NCI-H1436 (cell line): Measurements from ENCODE around the gene ZNF479.
"Not testable (repeated sequence)": the region's sequence is repeated elsewhere in the genome, so short reads cannot be mapped to it uniquely, and the experiment has no call there.

Source experiments
- DNase-seq: peaks from one replicate; lab custom pipeline; 2025; lab: John Stamatoyannopoulos, UW

ZNF479 gene

DNA sequence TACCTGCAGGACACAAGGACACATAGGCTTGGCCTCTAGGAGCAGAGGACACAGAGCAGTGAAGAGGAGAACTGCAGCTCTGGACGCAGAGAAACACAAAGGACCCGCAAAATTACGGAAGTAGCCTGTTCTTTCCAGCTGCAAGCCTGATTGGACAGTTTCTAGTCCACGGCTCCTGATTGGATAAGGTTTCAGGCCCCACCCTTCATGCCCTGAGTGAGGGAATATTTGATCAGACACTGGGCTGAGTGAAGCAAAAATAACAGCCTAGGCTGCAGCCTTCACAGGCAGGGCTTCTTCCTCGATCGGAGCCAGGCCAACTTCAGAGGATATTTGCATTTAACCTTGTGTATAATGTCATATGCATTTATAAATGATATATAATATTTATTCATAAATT, at the start of gene ZNF479:
Gene ZNF479 (minus strand): TSS at position 101 of the 400 bp plus-strand sequence. CDS start 112 bp downstream, outside the sequence.
- DNase-seq: not testable (repeated sequence)

DNA sequence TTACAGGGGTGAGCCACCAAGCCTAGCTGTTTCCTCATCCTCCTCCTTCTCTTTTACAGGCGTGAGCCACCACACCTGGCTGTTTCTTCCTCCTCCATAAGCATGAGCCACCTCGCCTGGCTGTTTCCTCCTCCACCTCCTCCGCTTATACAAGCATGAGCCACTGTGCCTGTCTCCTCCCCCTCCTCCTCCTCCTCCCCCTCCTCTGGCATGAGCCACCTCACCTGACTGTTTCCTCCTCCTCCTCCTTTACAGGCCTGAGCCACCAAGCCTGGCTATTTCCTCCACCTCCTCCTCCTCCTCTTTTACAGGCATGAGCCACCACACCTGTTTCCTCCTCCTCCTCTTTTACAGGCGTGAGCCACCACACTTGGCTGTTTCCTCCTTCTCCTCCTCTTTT, 49.8 kb upstream of the ZNF479 start:
- DNase-seq: no peak

DNA sequence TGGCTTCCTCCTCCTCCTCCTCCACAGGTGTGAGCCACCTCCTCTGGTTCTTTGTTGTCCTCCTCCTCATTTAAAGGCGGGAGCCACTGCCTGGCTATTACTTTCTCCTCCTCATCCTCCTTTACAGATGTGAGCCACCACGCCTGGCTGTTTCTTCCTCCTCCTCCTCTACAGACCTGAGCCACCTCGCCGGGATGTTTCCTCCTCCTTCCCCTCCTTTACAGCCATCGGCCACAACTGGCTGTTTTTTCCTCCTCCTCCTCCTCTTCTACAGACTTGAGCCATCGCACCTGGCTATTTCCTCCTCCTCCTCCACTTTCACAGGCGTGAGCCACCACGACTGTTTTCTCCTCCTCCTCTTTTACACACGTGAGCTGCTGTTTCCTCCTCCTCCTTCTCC, 49.0 kb upstream of the ZNF479 start:
- DNase-seq: no peak

DNA sequence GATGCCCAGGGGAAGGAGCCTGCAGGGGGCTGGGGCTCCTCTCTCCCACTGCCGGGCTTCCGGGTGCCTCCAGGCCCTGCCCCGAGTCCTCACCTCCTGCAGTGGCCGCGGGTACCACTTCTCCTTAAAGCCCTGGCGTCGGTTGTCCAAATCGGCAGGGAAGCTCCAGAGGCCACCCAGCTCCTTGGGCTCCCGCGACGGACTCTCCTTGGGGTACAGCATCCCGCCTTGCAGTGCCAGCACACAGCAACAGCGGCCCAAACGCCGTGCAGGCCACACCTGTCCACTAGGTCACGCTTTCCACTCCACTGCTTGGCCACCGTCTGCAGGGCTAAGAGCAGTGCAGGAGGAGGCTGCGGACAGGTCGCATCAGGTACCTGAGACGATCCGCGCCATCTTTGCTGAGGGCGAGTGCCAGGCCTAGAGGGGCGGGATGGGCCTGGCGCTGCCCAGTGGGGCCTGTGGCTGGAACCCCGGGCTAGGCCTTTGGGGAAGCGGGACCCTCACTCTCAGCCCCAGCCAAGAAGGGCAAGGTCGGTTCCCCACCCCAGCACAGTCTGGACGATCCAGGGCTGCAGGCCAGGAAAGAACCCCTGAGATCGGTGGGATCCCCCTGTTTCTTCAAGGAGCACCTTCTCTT, 47.7 kb upstream of the ZNF479 start:
- DNase-seq: no peak

DNA sequence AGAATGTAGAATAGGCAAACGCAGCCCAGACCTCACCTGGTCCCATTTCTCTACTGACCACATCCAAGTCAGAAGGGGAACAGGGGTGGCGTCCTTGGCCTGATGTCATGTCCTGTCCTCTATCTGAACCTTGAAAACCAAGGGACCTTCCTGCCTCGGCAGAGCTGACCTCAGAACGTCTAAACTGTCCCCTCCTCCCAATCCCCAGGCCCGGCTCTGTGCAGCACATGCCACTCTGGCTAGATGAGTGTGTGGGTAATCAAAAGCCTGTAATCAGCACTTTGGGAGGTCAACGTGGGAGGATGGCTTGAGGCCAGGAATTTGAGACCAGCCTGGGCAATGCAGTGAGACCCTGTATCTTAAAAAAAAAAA, 46.5 kb upstream of the ZNF479 start:
- no peak for DNase-seq

DNA sequence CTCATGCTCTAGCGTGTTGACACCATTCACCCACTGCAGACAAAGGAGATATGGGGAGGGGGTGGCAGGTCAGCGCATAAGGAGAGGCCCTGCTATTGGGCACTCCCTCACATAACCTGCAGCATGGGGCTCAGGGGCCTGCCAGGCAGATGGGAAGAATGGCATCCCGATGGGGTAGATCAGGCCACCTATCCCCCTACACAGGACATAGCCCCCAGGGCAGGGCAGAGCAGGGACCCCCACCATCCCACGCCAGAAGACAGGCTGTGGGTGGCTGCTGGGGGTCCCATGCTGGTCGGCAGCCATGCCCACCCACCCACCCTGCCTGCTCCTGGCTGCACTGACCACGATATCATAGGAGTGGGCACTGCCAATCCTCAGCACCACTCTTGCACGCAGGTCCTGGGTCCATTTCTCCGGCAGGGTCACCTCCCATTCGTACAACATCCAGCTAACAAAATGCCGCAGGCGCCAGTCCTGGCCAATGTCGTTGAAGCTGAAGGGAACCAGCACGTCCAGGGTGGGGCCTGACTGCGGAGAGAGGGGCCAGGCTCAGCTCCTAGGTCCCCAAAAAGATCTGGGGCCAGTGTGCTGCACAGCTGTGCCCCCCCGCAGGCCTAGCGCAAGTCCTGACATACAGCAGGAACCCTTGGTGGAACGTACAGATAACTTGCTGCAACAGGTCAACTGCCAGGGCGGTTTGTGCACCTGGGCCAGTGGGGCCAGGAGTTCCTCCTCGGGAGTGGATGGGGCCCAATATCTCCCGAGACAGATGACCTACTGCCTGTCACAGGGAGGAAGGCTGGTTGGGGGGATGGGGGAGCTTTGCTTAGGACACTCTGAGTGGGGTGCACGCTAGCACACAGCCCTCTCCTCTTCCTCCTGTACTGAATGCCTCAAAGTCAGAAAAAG, 45.9 kb upstream of the ZNF479 start:
- no peak for DNase-seq

DNA sequence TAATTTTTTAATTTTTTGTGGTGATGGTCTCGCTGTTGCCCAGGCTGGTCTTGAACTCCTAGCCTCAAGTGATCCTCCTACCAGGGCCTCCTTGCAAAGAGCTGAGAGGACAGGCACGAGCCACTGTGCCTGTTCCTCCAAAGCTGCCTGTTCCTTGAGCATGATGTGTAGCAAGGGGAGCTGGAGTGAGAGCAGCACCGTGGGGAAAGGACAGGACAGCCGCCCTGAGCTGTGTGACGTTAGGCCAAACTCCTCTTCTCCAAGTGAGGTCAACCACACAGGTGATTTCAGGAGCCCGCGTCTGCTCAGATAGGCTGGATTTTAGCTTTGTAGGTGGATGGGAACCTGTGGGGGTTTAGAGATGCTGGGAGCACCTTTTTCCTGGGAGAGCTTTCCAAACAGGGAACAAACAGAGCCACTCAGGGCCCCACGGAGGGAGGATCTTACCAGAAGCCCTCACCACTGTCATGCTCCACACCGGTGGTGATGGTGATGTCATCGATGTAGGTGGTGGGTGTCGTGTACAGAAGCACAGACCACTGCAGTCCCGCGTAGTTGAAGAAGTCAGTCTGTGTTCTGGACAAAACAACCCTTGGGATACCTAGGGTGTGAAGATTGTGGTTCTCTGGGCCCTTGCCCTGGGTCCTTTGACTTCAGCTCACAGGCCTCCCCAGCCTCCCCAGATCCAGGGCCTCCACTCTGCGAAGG, 44.8 kb upstream of the ZNF479 start:
- DNase-seq: no peak

DNA sequence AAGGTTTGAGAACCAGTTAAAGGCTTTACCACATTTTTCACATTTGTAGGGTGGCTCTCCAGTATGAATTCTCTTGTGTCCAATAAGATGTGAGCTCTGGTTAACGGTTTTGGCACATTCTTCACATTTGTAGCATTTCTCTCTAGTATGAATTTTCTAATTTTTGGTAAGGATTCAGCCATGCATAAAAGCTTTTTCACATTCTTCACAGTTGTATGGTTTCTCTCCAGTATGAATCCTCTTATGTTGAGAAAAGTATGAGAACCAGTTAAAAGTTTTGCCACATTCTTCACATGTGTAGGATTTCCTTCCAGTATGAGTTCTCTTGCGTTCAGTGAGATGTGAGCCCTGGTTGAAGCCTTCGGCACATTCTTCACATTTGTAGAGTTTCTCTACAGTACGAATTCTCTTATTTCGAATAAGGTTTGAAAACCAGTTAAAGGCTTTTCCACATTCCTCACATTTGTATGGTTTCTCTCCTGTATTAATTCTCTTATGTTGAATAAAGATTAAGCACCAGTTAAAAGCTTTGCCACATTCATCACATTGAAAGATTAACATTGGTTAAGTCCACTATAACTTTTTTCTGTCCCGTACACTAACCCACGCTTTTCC, 33.2 kb upstream of the ZNF479 start:
- DNase-seq: no peak

DNA sequence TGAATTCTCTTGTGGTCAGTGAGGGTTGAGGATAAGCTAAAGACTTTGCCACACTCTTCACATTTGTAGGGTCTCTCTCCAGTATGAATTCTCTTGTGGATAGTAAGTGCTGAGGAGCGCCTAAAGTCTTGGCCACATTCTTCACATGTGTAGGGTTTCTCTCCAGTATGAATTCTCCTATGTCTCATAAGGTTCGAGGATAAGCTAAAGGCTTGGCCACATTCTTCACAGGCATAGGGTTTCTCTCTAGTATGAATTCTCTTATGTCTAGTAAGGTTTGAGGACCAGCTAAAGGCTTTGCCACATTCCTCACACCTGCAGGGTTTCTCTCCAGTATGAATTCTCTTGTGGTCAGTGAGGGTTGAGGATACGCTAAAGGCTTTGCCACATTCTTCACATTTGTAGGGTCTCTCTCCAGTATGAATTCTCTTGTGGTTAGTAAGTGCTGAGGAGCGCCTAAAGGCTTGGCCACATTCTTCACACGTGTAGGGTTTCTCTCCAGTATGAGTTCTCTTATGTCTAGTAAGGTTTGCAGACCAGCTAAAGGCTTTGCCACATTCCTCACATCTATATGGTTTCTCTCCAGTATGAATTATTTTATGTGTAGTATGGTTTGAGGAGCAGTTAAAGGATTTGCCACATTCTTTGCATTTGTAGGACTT, 12.0 kb downstream of the ZNF479 start:
- DNase-seq: not testable (repeated sequence)
